SK-N-SH (cell line): ENCODE measurements around the gene B4GALT3. TPM values are rescaled to one million over a fixed set of nuclear protein-coding genes. Genes with fewer than 3 reads are reported as not detected.

ENCODE experiments used
- CTCF ChIA-PET: fragments of 300-600, 350-600 bp; formaldehyde crosslinking; extraction: SDS; loops from one replicate; lab custom pipeline; 2021; lab: Yijun Ruan, JAX
- POLR2A ChIA-PET: fragments of 350-600 bp; sonication (Branson Sonifier 250); formaldehyde crosslinking; extraction: SDS; loops from one replicate; lab custom pipeline; 2020; ENCODE audit warnings: antibody characterized with exemption, inconsistent platforms; lab: Yijun Ruan, JAX
- DNase-seq: peaks from one replicate; pipeline ENCODE4 v3.0.0; 2012
- H2AFZ ChIP-seq: fragments of 200-600 bp; sonication (generic); 2 replicates; pipeline ENCODE4 v1.8.1; 2016; ENCODE audit warnings: antibody characterized with exemption, mild to moderate bottlenecking, low read depth
- H3F3A ChIP-seq: fragments of 200-600 bp; sonication (generic); replicated peaks from 2 replicates; pipeline ENCODE3; 2016; ENCODE audit warnings: antibody characterized with exemption, mild to moderate bottlenecking; ENCODE audit not compliant: insufficient read depth
- H3K27ac ChIP-seq, 2 experiments: fragments of 200-500 bp in 1 of 2; fragments of 200-600 bp in 1 of 2; sonication (Bioruptor generic) in 1 of 2; sonication (generic), shearing (Covaris generic) in 1 of 2; 2 replicates each; pipeline versions ENCODE4 v1.5.1 to v1.6.1; 2014 to 2016; ENCODE audit warnings: low read depth in 2 of 2, inconsistent platforms in 1 of 2, low read length in 1 of 2, mild to moderate bottlenecking in 1 of 2, mixed read lengths in 1 of 2
- H3K27me3 ChIP-seq: fragments of 200-600 bp; sonication (generic), shearing (Covaris generic); 2 replicates; pipeline ENCODE4 v1.6.1; 2016; ENCODE audit warnings: mixed run types; ENCODE audit not compliant: insufficient read depth
- H3K36me3 ChIP-seq, 2 experiments: fragments of 200-500 bp in 1 of 2; fragments of 200-600 bp in 1 of 2; sonication (Bioruptor generic) in 1 of 2; sonication (generic) in 1 of 2; replicated peaks in 1 of 2; 2 replicates each; pipeline versions ENCODE3 to v1.5.1; 2014 to 2016; ENCODE audit warnings: low read length in 1 of 2, mild to moderate bottlenecking in 1 of 2; ENCODE audit not compliant: insufficient read depth in 2 of 2, control insufficient read depth in 1 of 2
- H3K4me1 ChIP-seq, 2 experiments: fragments of 200-500 bp in 1 of 2; fragments of 200-600 bp in 1 of 2; sonication (Bioruptor generic) in 1 of 2; sonication (generic), shearing (Covaris generic) in 1 of 2; 2 replicates each; pipeline versions ENCODE4 v1.5.1 to v1.6.1; 2014 to 2016; ENCODE audit warnings: low read depth in 1 of 2, low read length in 1 of 2, mixed run types in 1 of 2; ENCODE audit not compliant: insufficient read depth in 2 of 2, control insufficient read depth in 1 of 2
- H3K4me2 ChIP-seq: fragments of 200-600 bp; sonication (generic), shearing (Covaris generic); 2 replicates; pipeline ENCODE4 v1.6.1; 2017; ENCODE audit warnings: mixed run types
- H3K4me3 ChIP-seq, 2 experiments: fragments of 200-500 bp in 1 of 2; fragments of 200-600 bp in 1 of 2; sonication (Bioruptor generic) in 1 of 2; sonication (generic), shearing (Covaris generic) in 1 of 2; 2 replicates each; pipeline versions ENCODE4 v1.5.1 to v1.8.1; 2014 to 2016; ENCODE audit warnings: low read depth in 2 of 2, inconsistent platforms in 1 of 2, low read length in 1 of 2, mild to moderate bottlenecking in 1 of 2, mixed read lengths in 1 of 2, moderate library complexity in 1 of 2
- H3K79me2 ChIP-seq: fragments of 200-600 bp; sonication (generic); 2 replicates; pipeline ENCODE4 v1.8.1; 2017; ENCODE audit warnings: mild to moderate bottlenecking; ENCODE audit not compliant: insufficient read depth
- H3K9ac ChIP-seq: fragments of 200-600 bp; sonication (generic); 2 replicates; pipeline ENCODE4 v1.6.1; 2017; ENCODE audit warnings: mixed run types
- H3K9me2 ChIP-seq: fragments of 200-600 bp; sonication (generic); 2 replicates; pipeline ENCODE4 v1.6.1; 2017; ENCODE audit warnings: mixed run types
- H3K9me3 ChIP-seq: fragments of 200-600 bp; sonication (generic); 2 replicates; pipeline ENCODE4 v1.6.1; 2017; ENCODE audit warnings: mixed run types, mild to moderate bottlenecking, moderate library complexity
- H4K20me1 ChIP-seq: fragments of 200-600 bp; sonication (generic); 2 replicates; pipeline ENCODE4 v1.6.1; 2017; ENCODE audit warnings: mild to moderate bottlenecking, mixed run types; ENCODE audit not compliant: insufficient read depth
- CHD2 ChIP-seq: fragments of 150-350 bp; IDR thresholded peaks from 2 replicates; pipeline ENCODE4 v1.6.1; 2018; ENCODE audit warnings: low read length; ENCODE audit not compliant: partially characterized antibody
- FOXJ3 ChIP-seq: sonication (generic); formaldehyde crosslinking; IDR thresholded peaks from 2 replicates; pipeline ENCODE4 v1.5.1; 2020; ENCODE audit warnings: mild to moderate bottlenecking, missing genetic modification reagents
- GABPA ChIP-seq: IDR thresholded peaks from 2 replicates; pipeline ENCODE4 v1.4.0; 2012; ENCODE audit warnings: low read depth, mild to moderate bottlenecking
- GATA2 ChIP-seq: sonication (generic); formaldehyde crosslinking; IDR thresholded peaks from 2 replicates; pipeline ENCODE4 v1.5.0; 2020; ENCODE audit warnings: mild to moderate bottlenecking, missing genetic modification reagents
- MXI1 ChIP-seq: IDR thresholded peaks from 2 replicates; pipeline ENCODE4 v1.6.1; 2012; ENCODE audit warnings: mild to moderate bottlenecking, low read depth, low read length, improper control_type of control experiment
- NFIC ChIP-seq: IDR thresholded peaks from 2 replicates; pipeline ENCODE4 v1.4.0; 2012; ENCODE audit warnings: borderline replicate concordance
- RAD21 ChIP-seq: IDR thresholded peaks from 2 replicates; pipeline ENCODE4 v1.6.1; 2012; ENCODE audit warnings: mild to moderate bottlenecking, low read length
- RXRA ChIP-seq: IDR thresholded peaks from 2 replicates; pipeline ENCODE4 v1.4.0; 2012; ENCODE audit warnings: low read depth, mild to moderate bottlenecking, borderline replicate concordance
- SMC3 ChIP-seq: IDR thresholded peaks from 2 replicates; pipeline ENCODE4 v1.6.1; 2012; ENCODE audit warnings: low read depth, low read length, improper control_type of control experiment
- TAF1 ChIP-seq: IDR thresholded peaks from 2 replicates; pipeline ENCODE4 v1.6.1; 2012; ENCODE audit warnings: low read depth, mild to moderate bottlenecking, low read length, moderate library complexity, borderline replicate concordance
- TCF12 ChIP-seq: IDR thresholded peaks from 2 replicates; pipeline ENCODE4 v1.4.0; 2012
- USF2 ChIP-seq: fragments of 150-350 bp; IDR thresholded peaks from 2 replicates; pipeline ENCODE4 v1.6.1; 2017; ENCODE audit warnings: antibody characterized with exemption, low read length, low read depth, borderline replicate concordance
- YY1 ChIP-seq: IDR thresholded peaks from 2 replicates; pipeline ENCODE4 v1.4.0; 2012; ENCODE audit warnings: low read depth, mild to moderate bottlenecking
- WGBS: methylation state at CpG from one replicate; pipeline ENCODE4 v1.1.6; 2017; ENCODE audit warnings: low lambda C conversion rate; 5-methylcytosine and 5-hydroxymethylcytosine counted together
- polyA plus RNA-seq, 3 experiments: library from polyadenylated mRNA; depleted of rRNA; stranded (reverse); fragments of >200 nt; gene quantifications; 2 replicates each; pipeline ENCODE4 v1.2.3, GENCODE V29; 2012
- TF ChIP-seq, protein P1 (sequence below): IDR thresholded peaks from 2 replicates; pipeline ENCODE4 v1.4.0; 2012; ENCODE audit warnings: low read depth, borderline replicate concordance
- TF ChIP-seq, protein P2 (sequence below): fragments of 150-350 bp; IDR thresholded peaks from 2 replicates; pipeline ENCODE4 v1.6.1; 2016; ENCODE audit warnings: mild to moderate bottlenecking, low read depth, low read length
- TF ChIP-seq, protein P3 (sequence below): IDR thresholded peaks from 2 replicates; pipeline ENCODE4 v1.4.0; 2012; ENCODE audit warnings: low read depth, borderline replicate concordance

Gene B4GALT3
- polyA plus RNA-seq, 1 of the 3 experiments (the other 2 are of a cell fraction) = 56.5 TPM

GRCh38 chr1:161175771-161176453 lies 1.4 kb downstream of the B4GALT3 start:
- Histone ChIP-seq H3K9ac (peak overlapping the region; percentile 77), H3K27ac (no peak overlapping the region), H3K9me3 (no peaks in the 10 kb centered on the region), H3K79me2 (peaks cover 17% of the 10 kb centered on the region), H3K4me3 (peak overlapping the region; percentile 73; a peak in 3 of 4 replicates), H3K27me3 (no peaks in the 10 kb centered on the region), H3K9me2 (no peaks in the 10 kb centered on the region), H4K20me1 (no peaks in the 10 kb centered on the region), H3K4me2 (peak overlapping the region; percentile 98), H3K4me1 (peaks cover 0 to 18% of the 10 kb centered on the region in 2 experiments; a peak in 1 of 4 replicates), H3F3A (peaks cover 5% of the 10 kb centered on the region), H2AFZ (no peak overlapping the region; the same call in 1 of the 2 replicates), H3K36me3 (peaks cover 29 to 44% of the 10 kb centered on the region in 2 experiments)
- TF ChIP-seq CHD2 = no peak
- TF ChIP-seq, protein P1, sequence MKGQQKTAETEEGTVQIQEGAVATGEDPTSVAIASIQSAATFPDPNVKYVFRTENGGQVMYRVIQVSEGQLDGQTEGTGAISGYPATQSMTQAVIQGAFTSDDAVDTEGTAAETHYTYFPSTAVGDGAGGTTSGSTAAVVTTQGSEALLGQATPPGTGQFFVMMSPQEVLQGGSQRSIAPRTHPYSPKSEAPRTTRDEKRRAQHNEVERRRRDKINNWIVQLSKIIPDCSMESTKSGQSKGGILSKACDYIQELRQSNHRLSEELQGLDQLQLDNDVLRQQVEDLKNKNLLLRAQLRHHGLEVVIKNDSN = no peak
- no peak for TF ChIP-seq GATA2
- CTCF ChIA-PET = interaction anchor here (1.1 to 4.1 kb wide), 3 partner anchors 8 to 26 kb away, joined by 5 to 29 read pairs (median 5); partner anchors contain the start of genes NDUFS2 and PPOX
- DNase-seq = no peak
- 84% methylated on average over 10 of the region's 10 CpGs for WGBS
- POLR2A ChIA-PET = interaction anchor here (1.4 kb wide), 1 partner anchor 10 kb away, joined by 11 read pairs; the partner anchor contains the start of gene PPOX

DNA sequence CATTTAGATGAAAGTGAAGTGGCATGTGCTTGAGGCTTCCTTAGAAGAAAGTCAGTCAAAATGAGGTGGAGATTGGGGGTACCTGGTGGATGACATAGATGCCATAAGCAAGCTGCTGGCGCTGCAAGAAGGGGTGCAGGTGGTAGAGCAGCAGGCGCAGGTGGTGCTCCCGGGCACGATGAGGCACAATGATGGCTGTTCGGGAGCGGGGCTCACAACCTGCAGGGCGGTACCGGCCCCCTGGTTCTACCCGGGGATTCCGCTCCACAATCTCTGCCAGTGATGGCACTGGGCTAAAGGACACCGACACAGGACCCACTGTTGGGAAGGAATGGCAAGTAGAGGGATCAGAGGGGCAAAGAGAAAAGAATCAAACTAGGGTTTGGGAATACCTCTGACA lies 2.4 kb downstream of the B4GALT3 start:
- H3K79me2 ChIP-seq = peaks cover 17% of the 10 kb centered on the region
- no peak overlapping the region for H3K27ac ChIP-seq
- ChIA-PET CTCF (interaction anchor here (4.1 kb wide), 1 partner anchor 9 kb away, joined by 29 read pairs; the partner anchor contains the start of gene PPOX), POLR2A (no interaction called here)
- peaks cover 0 to 18% of the 10 kb centered on the region in 2 experiments; a peak in 1 of 4 replicates for H3K4me1 ChIP-seq
- no peaks in the 10 kb centered on the region for H4K20me1 ChIP-seq
- WGBS = 93% methylated on average over 9 of the region's 11 CpGs
- H3F3A ChIP-seq = no peaks in the 10 kb centered on the region
- no peak overlapping the region; the same call in 1 of the 2 replicates for H2AFZ ChIP-seq
- H3K4me2 ChIP-seq = no peak overlapping the region
- H3K9ac ChIP-seq = no peak overlapping the region
- TF ChIP-seq, protein P2, sequence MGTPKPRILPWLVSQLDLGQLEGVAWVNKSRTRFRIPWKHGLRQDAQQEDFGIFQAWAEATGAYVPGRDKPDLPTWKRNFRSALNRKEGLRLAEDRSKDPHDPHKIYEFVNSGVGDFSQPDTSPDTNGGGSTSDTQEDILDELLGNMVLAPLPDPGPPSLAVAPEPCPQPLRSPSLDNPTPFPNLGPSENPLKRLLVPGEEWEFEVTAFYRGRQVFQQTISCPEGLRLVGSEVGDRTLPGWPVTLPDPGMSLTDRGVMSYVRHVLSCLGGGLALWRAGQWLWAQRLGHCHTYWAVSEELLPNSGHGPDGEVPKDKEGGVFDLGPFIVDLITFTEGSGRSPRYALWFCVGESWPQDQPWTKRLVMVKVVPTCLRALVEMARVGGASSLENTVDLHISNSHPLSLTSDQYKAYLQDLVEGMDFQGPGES = no peak
- TF ChIP-seq TCF12 (no peak), CHD2 (no peak), SMC3 (no peak), NFIC (no peak), GATA2 (no peak), TAF1 (no peak), RXRA (no peak), MXI1 (no peak), YY1 (no peak), GABPA (no peak), RAD21 (no peak), USF2 (no peak), FOXJ3 (CRISPR knock-in tag) (no peak)
- TF ChIP-seq, protein P1 = no peak
- TF ChIP-seq, protein P3, sequence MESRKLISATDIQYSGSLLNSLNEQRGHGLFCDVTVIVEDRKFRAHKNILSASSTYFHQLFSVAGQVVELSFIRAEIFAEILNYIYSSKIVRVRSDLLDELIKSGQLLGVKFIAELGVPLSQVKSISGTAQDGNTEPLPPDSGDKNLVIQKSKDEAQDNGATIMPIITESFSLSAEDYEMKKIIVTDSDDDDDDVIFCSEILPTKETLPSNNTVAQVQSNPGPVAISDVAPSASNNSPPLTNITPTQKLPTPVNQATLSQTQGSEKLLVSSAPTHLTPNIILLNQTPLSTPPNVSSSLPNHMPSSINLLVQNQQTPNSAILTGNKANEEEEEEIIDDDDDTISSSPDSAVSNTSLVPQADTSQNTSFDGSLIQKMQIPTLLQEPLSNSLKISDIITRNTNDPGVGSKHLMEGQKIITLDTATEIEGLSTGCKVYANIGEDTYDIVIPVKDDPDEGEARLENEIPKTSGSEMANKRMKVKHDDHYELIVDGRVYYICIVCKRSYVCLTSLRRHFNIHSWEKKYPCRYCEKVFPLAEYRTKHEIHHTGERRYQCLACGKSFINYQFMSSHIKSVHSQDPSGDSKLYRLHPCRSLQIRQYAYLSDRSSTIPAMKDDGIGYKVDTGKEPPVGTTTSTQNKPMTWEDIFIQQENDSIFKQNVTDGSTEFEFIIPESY = no peak
- peaks cover 37 to 51% of the 10 kb centered on the region in 2 experiments for H3K36me3 ChIP-seq
- H3K9me3 ChIP-seq = no peaks in the 10 kb centered on the region
- H3K4me3 ChIP-seq = no peak overlapping the region
- DNase-seq = no peak
- H3K27me3 ChIP-seq = no peaks in the 10 kb centered on the region
- H3K9me2 ChIP-seq = no peaks in the 10 kb centered on the region
